Raji (cell line): ENCODE data around the gene NELFB.

ENCODE experiments used
- POLR2A ChIP-seq: IDR thresholded peaks from 2 replicates; pipeline ENCODE4 v1.6.1; 2011; ENCODE audit warnings: low read depth, low read length, control low read depth; ENCODE audit not compliant: insufficient read depth

Gene NELFB

DNA sequence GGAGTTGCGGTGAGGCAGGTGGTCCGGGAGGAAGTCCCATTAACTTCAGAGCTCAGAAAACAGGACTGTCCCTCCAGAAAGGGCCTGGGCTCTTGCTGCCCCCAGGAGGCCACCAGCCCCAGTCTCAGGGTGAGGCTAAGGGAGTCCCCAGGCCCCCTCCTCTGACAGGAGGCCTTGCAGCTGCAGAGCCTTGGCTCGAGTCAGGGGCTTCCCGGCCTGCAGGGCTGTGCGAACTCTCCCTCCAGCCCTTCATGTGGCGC lies 7.3 kb upstream of the NELFB start:
- no peak for TF ChIP-seq POLR2A

DNA sequence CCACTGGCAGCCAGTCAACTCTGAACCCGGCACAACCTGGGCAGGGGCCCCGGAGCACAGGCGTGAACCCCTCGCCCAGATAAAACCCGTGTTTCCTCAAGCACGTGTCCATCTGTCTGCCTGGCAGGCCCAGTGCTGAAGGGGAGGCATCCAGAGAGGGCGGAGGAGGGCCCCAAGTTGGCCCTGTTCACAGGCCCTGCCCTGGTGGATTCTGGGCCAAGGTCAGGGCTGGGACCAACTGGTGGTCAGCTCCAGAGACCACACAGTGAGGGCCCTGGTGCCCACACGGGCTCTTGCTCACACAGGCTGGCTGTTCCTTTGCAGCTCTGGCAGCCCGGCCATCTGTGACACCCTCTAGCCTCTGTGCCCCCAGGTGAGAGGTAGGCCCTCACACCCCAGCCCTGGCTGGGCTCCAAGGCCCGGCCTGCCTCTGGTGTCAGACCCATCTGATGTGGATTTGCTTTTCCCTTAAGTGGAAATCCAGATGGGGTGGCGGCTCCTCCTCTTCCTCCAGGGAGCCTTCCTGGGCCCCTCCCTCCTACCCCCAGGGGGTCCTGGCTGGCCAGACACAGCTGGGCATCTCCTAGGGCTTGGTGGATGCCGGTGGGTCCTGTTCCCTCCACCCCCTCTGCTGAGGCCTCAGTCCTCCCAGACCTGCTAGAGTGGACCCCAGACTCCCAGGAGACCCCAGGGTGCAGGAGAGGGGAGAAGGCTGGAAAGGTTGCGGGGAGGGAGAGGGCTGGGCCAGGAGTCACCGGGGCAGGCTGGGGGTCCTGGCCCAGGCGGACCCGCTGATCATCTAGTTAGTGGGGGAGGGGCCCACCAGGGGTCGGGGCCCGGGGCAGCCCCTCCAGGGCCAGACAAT lies 4.6 kb upstream of the NELFB start:
- TF ChIP-seq POLR2A: no peak

DNA sequence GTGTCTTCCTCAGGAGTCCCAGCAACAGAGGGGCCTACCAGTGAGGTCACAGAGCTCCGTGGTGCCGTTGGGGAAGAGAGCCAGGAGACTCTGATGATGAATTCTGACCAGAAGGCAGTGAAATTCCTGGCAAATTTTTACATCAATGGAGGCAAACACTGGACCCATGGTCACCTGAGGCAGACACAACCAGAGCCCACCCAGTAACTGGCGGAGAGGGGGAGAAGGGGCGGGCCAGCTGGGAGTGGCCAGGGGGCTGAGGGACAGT lies 4.0 kb upstream of the NELFB start, which contains the start of gene STPG3:
Gene STPG3, plus strand, starts transcription at position 93 of the 268 bp plus-strand sequence. Its CDS starts 1 bp downstream, at position 94.
- no peak for TF ChIP-seq POLR2A

DNA sequence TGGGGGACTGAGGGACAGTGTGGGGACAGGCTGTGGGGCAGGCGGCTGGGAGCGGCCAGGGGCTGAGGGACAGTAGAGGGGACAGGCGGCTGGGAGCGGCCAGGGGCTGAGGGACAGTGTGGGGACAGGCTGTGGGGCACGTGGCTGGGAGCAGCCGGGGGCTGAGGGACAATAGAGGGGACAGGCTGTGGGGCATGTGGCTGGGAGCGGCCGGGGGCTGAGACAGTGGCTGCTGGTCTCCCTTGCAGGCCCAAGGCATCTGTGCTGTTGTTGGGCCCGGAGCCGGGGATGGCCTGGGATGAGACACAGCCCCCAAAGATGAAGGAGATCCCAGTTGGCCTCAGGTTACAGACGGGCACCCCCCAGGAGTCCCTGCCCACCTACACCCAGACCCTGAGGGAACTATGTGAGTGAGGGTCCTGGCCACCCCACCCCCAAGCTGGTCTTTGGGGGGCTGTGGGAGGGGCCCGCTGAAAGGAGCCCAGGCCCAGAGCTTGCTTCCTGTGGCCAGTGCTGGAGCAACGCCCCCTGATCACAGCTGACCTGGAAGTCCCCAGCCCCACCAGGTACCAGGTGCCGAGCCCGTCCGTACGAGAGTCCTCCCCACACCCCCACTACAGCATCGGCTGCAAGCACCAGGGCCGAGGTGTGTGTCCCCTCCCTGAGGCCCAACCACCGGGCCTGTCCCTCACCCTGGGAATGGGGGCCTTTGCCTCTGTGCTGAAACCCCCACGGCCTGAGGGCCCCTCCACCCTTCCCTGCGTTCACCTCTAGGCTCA lies 3.4 kb upstream of the NELFB start:
- no peak for TF ChIP-seq POLR2A

DNA sequence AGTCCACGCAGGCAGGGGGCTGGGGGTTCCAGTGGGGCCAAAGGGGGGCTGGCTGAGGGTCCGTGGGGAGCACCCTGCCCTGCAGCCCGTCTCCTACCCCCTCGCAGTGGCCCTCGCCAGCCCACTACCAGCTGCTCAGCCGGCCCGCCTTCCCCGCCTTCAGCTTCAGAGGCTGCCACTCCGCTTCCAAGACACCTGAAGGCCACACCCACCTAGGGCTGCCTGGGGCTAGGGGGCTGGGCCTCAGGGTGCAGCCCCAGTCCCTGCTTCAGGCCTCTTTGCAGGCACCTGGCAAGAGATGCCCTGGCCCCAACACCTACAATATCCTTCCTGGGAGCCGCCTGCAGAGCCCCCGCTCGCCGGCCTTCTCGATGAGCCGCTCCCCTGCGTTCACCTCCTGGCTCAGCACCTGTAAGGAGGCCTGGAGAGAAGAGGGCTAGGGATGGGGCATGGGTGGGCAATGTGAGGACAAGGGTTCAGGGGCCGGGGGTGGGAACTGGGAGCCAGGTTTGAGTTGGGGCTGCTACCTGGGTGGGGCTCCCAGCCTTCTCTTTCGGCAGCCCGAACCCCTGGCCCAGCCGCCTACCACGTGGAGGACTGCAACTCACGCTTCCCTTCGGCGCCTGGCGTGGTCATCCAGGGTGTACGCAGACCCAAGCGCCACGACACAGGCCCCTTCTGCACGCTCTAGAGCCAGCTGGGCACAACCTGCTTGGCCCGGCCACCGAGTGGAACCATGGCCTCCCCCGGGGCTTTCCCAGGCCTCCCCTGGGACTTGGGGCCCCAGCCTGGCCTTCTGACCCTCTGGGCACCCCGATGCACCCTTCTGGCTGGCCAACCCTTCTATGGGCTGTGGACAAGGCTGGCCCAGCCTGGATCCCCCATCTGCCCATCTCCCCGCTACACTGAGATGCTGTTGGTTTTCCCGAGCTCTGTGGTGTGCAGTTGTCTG lies 2.3 kb upstream of the NELFB start:
- TF ChIP-seq POLR2A: no peak

DNA sequence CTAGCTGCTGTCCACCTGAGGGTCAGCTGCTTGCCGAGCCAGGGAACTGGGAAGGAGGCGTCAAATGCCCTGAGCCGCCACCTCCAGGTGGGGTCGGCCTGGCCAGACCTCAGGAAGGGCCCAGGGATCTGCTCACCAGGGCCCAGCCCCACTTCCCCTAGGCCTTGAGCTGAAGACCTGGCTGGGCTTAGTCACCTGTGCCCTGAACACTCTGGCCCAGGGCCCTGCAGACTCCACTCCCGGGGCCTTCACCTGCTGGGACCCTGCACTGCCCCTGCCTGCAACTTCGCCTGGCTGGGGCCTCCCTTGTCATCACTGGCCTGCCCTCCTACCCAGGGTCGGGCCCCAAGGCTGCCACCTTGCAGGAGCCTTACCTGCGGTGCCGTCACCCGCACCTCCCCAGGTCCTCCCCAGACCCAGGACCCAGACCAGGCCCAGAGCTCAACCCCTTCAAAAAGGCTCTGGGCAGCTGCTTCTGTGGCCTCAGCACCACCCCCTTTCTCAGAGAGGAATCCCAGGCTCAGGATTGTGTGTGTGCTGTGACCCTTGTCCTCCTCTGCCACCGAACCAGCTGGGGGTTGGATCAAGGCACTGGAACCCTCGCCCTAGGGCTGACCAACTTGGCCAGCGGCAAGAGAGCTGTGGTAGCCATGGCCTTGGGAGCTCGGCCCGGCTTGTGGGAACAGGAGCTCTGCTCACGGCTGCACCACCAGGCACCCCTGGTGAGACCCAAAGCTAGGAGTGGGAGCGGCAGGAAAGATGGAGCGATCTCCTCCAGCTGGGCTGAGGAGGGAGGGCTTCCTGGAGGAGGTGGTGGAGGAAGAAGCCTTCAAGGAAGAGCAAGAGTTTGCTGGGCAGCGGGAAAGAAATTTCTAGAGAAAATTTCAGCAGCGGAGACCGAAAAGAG lies 1.2 kb upstream of the NELFB start:
- no peak for TF ChIP-seq POLR2A

DNA sequence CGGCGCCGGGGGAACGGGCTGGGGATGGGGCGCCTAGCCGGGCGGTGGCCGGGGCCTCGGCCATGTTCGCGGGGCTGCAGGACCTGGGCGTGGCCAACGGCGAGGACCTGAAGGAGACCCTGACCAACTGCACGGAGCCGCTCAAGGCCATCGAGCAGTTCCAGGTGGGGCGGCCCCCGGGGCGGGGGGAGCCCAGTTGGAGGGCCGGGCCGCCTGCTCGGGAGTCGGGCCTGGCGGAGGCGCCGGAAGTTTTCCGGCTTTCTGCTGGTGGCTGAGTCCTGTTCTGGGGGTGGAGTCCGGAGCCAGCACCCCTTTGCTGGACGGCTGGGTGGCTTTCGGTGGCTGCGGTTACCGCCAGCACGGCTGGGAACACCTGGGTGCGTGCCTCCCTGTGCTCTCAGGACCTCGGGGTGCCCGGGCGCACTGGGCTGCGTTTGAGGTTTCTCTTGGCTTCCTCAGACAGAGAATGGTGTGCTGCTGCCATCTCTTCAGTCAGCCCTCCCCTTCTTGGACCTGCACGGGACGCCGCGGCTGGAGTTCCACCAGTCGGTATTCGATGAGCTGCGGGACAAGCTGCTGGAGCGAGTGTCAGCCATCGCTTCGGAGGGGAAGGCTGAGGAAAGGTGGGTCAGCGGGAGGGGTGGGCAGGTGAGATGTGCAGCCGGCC lies 454 bp downstream of the NELFB start:
- no peak for TF ChIP-seq POLR2A

DNA sequence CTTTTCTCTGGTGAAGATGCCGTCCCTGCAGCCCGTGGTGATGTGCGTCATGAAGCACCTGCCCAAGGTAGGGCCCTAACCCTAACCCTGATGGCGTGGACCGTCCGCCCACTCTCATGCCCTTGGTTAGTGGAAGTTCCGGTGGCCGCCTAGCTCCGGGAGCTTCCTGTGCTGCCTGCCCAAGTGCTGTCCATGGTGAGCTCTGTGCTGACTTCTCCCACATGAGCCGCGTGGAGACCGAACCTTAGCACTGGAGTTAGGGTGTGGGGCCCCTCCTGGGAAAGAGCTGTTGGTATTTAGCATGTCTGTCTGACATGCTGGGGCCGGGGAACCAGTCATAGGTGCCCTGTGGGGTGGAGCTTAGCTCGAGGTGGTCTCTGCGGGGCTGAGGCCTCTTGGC lies 1.2 kb downstream of the NELFB start:
- no peak for TF ChIP-seq POLR2A

DNA sequence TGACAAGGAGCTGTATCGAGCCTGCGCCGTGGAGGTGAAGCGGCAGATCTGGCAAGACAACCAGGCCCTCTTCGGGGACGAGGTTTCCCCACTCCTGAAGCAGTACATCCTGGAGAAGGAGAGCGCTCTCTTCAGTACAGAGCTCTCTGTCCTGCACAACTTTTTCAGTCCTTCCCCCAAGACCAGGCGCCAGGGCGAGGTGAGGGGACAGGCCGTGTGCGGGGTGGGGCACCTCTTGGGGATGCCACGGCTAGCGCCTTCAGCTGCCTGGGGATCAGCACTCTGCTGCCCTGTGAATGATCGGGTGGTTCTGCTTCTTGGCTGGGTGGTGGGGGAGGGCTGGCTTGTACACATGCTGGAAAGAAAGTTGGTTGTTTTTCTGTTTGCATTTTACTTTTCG lies 1.7 kb downstream of the NELFB start:
- TF ChIP-seq POLR2A: no peak

DNA sequence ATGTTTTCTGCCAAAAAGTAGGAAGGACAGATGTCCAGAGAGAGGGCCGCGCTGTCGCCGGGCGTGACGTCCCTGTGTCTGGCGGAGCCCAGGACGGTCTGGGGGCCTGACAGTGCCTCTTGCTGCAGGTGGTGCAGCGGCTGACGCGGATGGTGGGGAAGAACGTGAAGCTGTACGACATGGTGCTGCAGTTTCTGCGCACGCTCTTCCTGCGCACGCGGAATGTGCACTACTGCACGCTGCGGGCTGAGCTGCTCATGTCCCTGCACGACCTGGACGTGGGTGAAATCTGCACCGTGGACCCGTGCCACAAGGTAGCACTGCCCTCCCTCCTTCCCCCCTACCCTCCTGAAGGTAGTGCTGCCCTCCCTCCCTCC lies 7.8 kb downstream of the NELFB start:
- no peak for TF ChIP-seq POLR2A

DNA sequence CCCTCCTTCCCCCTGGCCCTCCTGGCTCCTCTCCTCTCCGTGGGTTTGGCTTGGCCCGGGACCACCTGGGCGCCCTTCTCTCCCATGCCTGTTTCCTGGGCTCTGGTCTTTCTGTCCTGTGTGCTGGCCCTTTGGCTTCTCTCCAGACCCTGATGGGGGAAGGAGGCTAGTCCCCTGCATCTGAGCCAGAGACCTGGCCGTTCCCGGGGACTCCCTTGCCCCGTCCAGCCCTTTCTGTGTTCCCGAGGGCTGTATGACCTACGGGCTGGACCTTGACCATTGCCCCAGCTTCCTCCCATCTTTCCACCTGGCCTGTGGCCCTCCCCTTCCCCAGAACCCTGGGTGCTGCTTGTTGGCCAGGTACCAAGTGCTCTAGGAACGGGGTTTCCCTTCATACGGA lies 8.4 kb downstream of the NELFB start:
- no peak for TF ChIP-seq POLR2A

DNA sequence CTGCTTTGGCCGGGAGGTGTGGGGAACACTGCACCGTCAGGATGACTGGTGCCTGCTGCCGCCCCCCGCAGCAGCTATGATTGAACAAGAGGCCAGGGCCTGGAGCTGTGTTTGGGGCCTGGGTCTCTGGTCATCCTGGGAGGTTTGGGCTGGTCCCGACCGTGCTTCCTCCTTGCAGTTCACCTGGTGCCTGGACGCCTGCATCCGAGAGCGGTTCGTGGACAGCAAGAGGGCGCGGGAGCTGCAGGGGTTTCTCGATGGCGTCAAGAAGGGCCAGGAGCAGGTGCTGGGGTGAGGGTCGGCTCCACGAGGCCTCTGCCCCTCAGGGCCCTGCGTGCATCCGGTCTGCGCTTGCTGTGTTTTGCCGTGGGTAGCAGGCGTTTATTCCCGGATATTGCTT lies 8.9 kb downstream of the NELFB start:
- TF ChIP-seq POLR2A: no peak

DNA sequence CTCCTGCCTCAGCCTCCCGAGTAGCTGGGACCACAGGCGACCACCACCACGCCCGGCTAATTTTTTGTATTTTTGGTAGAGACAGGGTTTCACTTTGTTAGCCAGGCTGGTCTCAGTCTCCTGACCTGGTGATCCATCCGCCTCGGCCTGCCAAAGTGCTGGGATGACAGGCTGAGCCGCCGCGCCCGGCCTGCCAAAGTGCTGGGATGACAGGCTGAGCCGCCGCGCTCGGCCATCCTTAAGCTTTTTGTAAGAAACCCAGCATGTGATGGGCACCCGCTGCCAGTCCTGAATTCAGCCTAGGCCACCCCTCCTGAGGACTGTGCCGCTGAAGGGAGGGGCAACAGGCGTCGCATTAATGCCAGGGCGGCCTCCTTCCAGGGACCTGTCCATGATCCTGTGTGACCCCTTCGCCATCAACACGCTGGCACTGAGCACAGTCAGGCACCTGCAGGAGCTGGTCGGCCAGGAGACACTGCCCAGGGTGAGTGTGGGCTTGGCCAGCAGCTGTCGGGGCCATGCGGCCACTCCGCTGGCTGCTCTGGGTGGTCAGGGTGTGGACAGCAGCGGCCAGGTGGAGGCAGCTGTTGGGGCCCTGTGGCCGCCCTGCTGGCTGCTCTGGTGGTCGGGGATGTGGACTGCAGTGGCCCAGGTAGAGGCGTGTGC lies 10.5 kb downstream of the NELFB start:
- TF ChIP-seq POLR2A: no peak

DNA sequence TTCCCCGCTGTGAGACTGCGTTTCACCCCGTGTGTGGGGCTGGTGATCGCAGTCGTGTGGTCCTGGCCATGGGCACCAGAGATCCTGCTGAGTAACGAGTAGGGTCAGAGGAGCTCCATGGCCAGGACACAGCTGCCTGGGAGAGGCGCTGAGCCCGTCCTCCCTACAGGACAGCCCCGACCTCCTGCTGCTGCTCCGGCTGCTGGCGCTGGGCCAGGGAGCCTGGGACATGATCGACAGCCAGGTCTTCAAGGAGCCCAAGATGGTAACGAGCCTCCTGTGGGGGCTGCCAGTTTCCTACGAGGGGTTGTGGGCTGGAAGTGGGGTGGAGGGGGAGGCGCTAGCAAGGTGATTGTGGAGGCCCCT lies 11.0 kb downstream of the NELFB start:
- no peak for TF ChIP-seq POLR2A
